ENCODE results near the gene TMCC3.

GRCh38 chr12:94531196-94531720 lies 119.1 kb downstream of the TMCC3 start:
- TF ChIP-seq POLR2A (IDR thresholded peaks at IDR 0.05) (no peak), CTCF (IDR thresholded peaks at IDR 0.05) (no peak)

All from uterus (tissue), 2 donors.